HepG2 (cell line): ENCODE data around the gene DDX31. TPM values are rescaled to one million over a fixed set of nuclear protein-coding genes. Genes with fewer than 3 reads are reported as not detected.

Source experiments
- ATF3 ChIP-seq: sonication (generic); formaldehyde crosslinking; IDR thresholded peaks from 2 replicates; pipeline ENCODE4 v1.4.0; 2020; ENCODE audit warnings: missing genetic modification reagents
- DMAP1 ChIP-seq: IDR thresholded peaks from 2 replicates; pipeline ENCODE4 v1.6.1; 2016
- EEA1 ChIP-seq: sonication (generic); formaldehyde crosslinking; IDR thresholded peaks from 2 replicates; pipeline ENCODE4 v1.5.1; 2020; ENCODE audit warnings: mild to moderate bottlenecking, missing genetic modification reagents, borderline replicate concordance
- ETV6 ChIP-seq: sonication (generic); formaldehyde crosslinking; conservative IDR thresholded peaks from 2 replicates; pipeline ENCODE4 v1.4.0; 2020; ENCODE audit warnings: missing genetic modification reagents
- IKZF5 ChIP-seq: IDR thresholded peaks from 2 replicates; pipeline ENCODE4 v1.6.1; 2018; ENCODE audit warnings: missing genetic modification reagents, mild to moderate bottlenecking, missing compliant biosample characterization
- KLF15 ChIP-seq: sonication (generic); formaldehyde crosslinking; IDR thresholded peaks from 2 replicates; pipeline ENCODE4 v1.8.1; 2023; ENCODE audit warnings: borderline replicate concordance, mild to moderate bottlenecking, inconsistent platforms, missing genetic modification reagents, mixed read lengths
- MEF2D ChIP-seq: sonication (generic); formaldehyde crosslinking; IDR thresholded peaks from 2 replicates; pipeline ENCODE4 v1.5.1; 2020; ENCODE audit warnings: mild to moderate bottlenecking, missing genetic modification reagents
- ZBTB42 ChIP-seq: sonication (generic); formaldehyde crosslinking; IDR thresholded peaks from 2 replicates; pipeline ENCODE4 v1.5.0; 2020; ENCODE audit warnings: mild to moderate bottlenecking, missing genetic modification reagents
- ZNF160 ChIP-seq: sonication (generic); formaldehyde crosslinking; IDR thresholded peaks from 2 replicates; pipeline ENCODE4 v1.8.0; 2022; ENCODE audit warnings: mild to moderate bottlenecking, inconsistent platforms, missing genetic modification reagents
- ZNF17 ChIP-seq: sonication (generic); formaldehyde crosslinking; IDR thresholded peaks from 2 replicates; pipeline ENCODE4 v1.5.0; 2020; ENCODE audit warnings: mild to moderate bottlenecking, missing genetic modification reagents
- ZNF256 ChIP-seq: sonication (generic); formaldehyde crosslinking; conservative IDR thresholded peaks from 2 replicates; pipeline ENCODE4 v1.4.0; 2020; ENCODE audit warnings: missing genetic modification reagents
- ZNF264 ChIP-seq: sonication (generic); formaldehyde crosslinking; IDR thresholded peaks from 2 replicates; pipeline ENCODE4 v1.4.0; 2020; ENCODE audit warnings: missing genetic modification reagents
- ZNF572 ChIP-seq: sonication (generic); formaldehyde crosslinking; IDR thresholded peaks from 2 replicates; pipeline ENCODE4 v1.5.1; 2020; ENCODE audit warnings: mild to moderate bottlenecking, missing genetic modification reagents
- ZSCAN20 ChIP-seq: sonication (generic); formaldehyde crosslinking; IDR thresholded peaks from 2 replicates; pipeline ENCODE4 v1.4.0; 2020; ENCODE audit warnings: missing genetic modification reagents, mild to moderate bottlenecking, borderline replicate concordance
- ZSCAN9 ChIP-seq: IDR thresholded peaks from 2 replicates; pipeline ENCODE4 v1.6.1; 2016; ENCODE audit warnings: borderline replicate concordance
- polyA plus RNA-seq, 8 experiments: library from polyadenylated mRNA; depleted of rRNA in 3 of 8; stranded (reverse) in 7 of 8; unstranded in 1 of 8; fragments of >200 nt; fragmentation: Illumina TruSeq in 4 of 8; extraction: Trizol in 4 of 8; gene quantifications; 2 replicates each; pipeline versions ENCODE4 v1.2.1 to v1.2.3, GENCODE V29; 2011 to 2016; ENCODE audit warnings: low read depth in 4 of 8, missing spikeins in 1 of 8, mixed read lengths in 1 of 8; ENCODE audit not compliant: insufficient read depth in 1 of 8
- total RNA-seq, 5 experiments: library from RNA; depleted of rRNA; stranded (reverse); fragments of >200 nt; fragmentation: Illumina TruSeq; extraction: Trizol; gene quantifications; 2 replicates each; pipeline ENCODE4 v1.2.3, GENCODE V29; 2016; ENCODE audit warnings: low read depth in 1 of 5
- TF ChIP-seq, protein P1 (sequence below): sonication (generic); formaldehyde crosslinking; IDR thresholded peaks from 2 replicates; pipeline ENCODE4 v1.4.0; 2020; ENCODE audit warnings: missing genetic modification reagents
- TF ChIP-seq, protein P2 (sequence below): sonication (generic); formaldehyde crosslinking; IDR thresholded peaks from 2 replicates; pipeline ENCODE4 v1.4.0; 2020; ENCODE audit warnings: mild to moderate bottlenecking, missing genetic modification reagents
- TF ChIP-seq, protein P3 (sequence below): sonication (generic); formaldehyde crosslinking; IDR thresholded peaks from 2 replicates; pipeline ENCODE4 v1.4.0; 2020; ENCODE audit warnings: low read depth, mild to moderate bottlenecking, missing genetic modification reagents
- TF ChIP-seq, protein P4 (sequence below): sonication (generic); formaldehyde crosslinking; IDR thresholded peaks from 2 replicates; pipeline ENCODE4 v1.5.0; 2020; ENCODE audit warnings: missing genetic modification reagents

Gene DDX31
- total and polyA plus RNA-seq, 2 of the 13 experiments (the other 11 are each of a cell fraction or from before 2014, with no cell fraction given), result 11.4 to 16.3 TPM

GRCh38 chr9:132669698-132670456 lies at the start of gene DDX31 (continued):
- TF ChIP-seq ZNF256 (CRISPR knock-in tag) (peak; percentile 61; the same call in 1 of the 2 replicates), ZSCAN20 (CRISPR knock-in tag) (peak; percentile 95; the same call in 1 of the 2 replicates), DMAP1 (CRISPR knock-in tag) (peak; percentile 99), ZNF572 (CRISPR knock-in tag) (peak; percentile 52; the same call in 1 of the 2 replicates), IKZF5 (CRISPR knock-in tag) (peak; percentile 82), ZBTB42 (CRISPR knock-in tag) (no peak; the same call in 1 of the 2 replicates), EEA1 (CRISPR knock-in tag) (peak; percentile 93; the same call in 1 of the 2 replicates), ETV6 (CRISPR knock-in tag) (peak; percentile 88; the same call in 1 of the 2 replicates), ZNF160 (CRISPR knock-in tag) (peak; percentile 87; the same call in 1 of the 2 replicates), ZNF264 (CRISPR knock-in tag) (peak; percentile 54), ZSCAN9 (CRISPR knock-in tag) (peak; percentile 69), MEF2D (CRISPR knock-in tag) (peak; percentile 67), ATF3 (peak; percentile 70), KLF15 (CRISPR knock-in tag) (peak; percentile 98), ZNF17 (CRISPR knock-in tag) (peak; percentile 77)
- TF ChIP-seq, protein P1, sequence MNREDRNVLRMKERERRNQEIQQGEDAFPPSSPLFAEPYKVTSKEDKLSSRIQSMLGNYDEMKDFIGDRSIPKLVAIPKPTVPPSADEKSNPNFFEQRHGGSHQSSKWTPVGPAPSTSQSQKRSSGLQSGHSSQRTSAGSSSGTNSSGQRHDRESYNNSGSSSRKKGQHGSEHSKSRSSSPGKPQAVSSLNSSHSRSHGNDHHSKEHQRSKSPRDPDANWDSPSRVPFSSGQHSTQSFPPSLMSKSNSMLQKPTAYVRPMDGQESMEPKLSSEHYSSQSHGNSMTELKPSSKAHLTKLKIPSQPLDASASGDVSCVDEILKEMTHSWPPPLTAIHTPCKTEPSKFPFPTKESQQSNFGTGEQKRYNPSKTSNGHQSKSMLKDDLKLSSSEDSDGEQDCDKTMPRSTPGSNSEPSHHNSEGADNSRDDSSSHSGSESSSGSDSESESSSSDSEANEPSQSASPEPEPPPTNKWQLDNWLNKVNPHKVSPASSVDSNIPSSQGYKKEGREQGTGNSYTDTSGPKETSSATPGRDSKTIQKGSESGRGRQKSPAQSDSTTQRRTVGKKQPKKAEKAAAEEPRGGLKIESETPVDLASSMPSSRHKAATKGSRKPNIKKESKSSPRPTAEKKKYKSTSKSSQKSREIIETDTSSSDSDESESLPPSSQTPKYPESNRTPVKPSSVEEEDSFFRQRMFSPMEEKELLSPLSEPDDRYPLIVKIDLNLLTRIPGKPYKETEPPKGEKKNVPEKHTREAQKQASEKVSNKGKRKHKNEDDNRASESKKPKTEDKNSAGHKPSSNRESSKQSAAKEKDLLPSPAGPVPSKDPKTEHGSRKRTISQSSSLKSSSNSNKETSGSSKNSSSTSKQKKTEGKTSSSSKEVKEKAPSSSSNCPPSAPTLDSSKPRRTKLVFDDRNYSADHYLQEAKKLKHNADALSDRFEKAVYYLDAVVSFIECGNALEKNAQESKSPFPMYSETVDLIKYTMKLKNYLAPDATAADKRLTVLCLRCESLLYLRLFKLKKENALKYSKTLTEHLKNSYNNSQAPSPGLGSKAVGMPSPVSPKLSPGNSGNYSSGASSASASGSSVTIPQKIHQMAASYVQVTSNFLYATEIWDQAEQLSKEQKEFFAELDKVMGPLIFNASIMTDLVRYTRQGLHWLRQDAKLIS, result 0 out of 2 replicates have a peak, but pooled peaks have one; percentile 36
- TF ChIP-seq, protein P2, sequence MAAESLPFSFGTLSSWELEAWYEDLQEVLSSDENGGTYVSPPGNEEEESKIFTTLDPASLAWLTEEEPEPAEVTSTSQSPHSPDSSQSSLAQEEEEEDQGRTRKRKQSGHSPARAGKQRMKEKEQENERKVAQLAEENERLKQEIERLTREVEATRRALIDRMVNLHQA (CRISPR knock-in tag), result no peak
- TF ChIP-seq, protein P3, sequence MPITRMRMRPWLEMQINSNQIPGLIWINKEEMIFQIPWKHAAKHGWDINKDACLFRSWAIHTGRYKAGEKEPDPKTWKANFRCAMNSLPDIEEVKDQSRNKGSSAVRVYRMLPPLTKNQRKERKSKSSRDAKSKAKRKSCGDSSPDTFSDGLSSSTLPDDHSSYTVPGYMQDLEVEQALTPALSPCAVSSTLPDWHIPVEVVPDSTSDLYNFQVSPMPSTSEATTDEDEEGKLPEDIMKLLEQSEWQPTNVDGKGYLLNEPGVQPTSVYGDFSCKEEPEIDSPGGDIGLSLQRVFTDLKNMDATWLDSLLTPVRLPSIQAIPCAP (CRISPR knock-in tag), result no peak
- TF ChIP-seq, protein P4, sequence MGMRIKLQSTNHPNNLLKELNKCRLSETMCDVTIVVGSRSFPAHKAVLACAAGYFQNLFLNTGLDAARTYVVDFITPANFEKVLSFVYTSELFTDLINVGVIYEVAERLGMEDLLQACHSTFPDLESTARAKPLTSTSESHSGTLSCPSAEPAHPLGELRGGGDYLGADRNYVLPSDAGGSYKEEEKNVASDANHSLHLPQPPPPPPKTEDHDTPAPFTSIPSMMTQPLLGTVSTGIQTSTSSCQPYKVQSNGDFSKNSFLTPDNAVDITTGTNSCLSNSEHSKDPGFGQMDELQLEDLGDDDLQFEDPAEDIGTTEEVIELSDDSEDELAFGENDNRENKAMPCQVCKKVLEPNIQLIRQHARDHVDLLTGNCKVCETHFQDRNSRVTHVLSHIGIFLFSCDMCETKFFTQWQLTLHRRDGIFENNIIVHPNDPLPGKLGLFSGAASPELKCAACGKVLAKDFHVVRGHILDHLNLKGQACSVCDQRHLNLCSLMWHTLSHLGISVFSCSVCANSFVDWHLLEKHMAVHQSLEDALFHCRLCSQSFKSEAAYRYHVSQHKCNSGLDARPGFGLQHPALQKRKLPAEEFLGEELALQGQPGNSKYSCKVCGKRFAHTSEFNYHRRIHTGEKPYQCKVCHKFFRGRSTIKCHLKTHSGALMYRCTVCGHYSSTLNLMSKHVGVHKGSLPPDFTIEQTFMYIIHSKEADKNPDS, result peak; percentile 26; the same call in 1 of the 2 replicates
